Measurements from ENCODE around the gene GPRC5C. TPM values are rescaled to one million over a fixed set of nuclear protein-coding genes. Genes with fewer than 3 reads are reported as not detected.
"Not testable (repeated sequence)": the region's sequence is repeated elsewhere in the genome, so short reads cannot be mapped to it uniquely, and the experiment has no call there.

The GPRC5C gene
- total and polyA plus RNA-seq, 7 donors: 6.1 to 78.1 (median 16.9) TPM

DNA sequence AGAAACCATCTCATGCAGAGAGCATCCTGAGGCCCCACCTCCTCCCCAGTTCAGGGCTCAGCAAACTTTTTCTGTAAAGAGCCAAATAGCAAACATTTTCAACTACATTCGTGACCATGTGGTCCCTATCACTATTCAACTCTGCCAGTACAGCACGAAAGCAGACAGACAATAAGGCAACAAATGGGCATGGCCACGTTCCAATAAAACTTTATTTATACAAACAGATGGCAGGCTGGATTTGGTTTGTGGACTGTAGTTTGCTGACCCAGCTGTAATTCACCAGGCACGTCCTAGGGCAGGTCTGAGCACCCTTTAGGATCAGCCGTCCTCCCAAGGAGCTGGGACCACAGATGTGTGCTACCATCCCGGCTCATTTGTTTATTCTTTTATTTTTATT lies 27.1 kb upstream of the GPRC5C start:
- DNase-seq: no peak
- Histone ChIP-seq H3K27ac (no peak overlapping the region), H3K9me3 (no peaks in the 10 kb centered on the region), H3K36me3 (no peaks in the 10 kb centered on the region), H3K4me3 (no peak overlapping the region), H3K4me1 (no peaks in the 10 kb centered on the region), H3K27me3 (peaks cover 3 to 14% (median 6%) of the 10 kb centered on the region in 3 donors)
- intact Hi-C loops (cut with DNase I): no loop called here
- 69 to 75% methylated on average over 6 of the region's 6 CpGs for WGBS, 2 donors
- TF ChIP-seq EP300 (IDR thresholded peaks at IDR 0.05) (no peak), POLR2AphosphoS5 (IDR thresholded peaks at IDR 0.05) (no peak), POLR2A (IDR thresholded peaks at IDR 0.05) (no peak)
- TF ChIP-seq, protein P1, sequence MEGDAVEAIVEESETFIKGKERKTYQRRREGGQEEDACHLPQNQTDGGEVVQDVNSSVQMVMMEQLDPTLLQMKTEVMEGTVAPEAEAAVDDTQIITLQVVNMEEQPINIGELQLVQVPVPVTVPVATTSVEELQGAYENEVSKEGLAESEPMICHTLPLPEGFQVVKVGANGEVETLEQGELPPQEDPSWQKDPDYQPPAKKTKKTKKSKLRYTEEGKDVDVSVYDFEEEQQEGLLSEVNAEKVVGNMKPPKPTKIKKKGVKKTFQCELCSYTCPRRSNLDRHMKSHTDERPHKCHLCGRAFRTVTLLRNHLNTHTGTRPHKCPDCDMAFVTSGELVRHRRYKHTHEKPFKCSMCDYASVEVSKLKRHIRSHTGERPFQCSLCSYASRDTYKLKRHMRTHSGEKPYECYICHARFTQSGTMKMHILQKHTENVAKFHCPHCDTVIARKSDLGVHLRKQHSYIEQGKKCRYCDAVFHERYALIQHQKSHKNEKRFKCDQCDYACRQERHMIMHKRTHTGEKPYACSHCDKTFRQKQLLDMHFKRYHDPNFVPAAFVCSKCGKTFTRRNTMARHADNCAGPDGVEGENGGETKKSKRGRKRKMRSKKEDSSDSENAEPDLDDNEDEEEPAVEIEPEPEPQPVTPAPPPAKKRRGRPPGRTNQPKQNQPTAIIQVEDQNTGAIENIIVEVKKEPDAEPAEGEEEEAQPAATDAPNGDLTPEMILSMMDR (IDR thresholded peaks at IDR 0.05): no peak

DNA sequence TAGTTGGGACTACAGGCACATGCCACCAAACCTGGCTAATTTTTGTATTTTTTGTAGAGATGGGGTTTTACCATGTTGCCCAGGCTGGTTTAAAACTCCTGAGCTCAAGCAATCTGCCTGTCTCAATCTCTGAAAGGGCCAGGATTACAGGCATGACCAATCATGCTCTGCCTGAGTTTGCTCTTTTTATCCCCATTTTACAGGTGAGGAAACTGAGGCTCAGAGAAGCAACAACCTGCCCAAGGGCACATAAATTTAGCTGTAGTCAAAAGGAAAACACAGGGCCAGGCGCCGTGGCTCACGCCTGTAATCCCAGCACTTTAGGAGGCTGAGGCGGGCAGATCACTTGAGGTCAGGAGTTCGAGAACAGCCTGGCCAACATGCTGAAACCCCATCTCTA lies 26.6 kb upstream of the GPRC5C start:
- intact Hi-C loops (cut with DNase I); H3K4me3 ChIP-seq; DNase-seq; H3K36me3 ChIP-seq; H3K4me1 ChIP-seq; H3K27ac ChIP-seq; H3K9me3 ChIP-seq: not testable (repeated sequence)
- 92% methylated on average over 5 of the region's 5 CpGs for WGBS, 2 donors
- peaks cover 3 to 14% (median 6%) of the 10 kb centered on the region in 3 donors for H3K27me3 ChIP-seq

DNA sequence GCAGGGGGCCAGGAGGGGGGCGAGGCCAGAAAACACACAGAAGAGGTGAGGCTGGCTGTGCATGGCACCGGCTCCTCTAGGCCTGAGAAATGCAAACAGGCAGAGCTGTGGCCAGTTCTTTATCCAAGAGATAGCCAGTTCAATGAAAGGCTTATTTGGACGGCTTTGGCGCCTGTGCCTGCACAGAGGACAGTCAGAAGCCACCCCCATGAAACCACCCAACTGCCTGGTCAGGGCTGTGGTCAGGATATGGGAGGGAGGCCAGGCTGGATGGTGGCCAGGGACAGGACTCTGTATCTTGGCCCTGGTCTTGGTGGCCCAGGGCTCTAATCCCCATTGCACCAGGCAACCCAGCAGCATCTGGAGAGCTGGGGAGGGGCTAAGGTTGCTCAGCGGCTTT lies 24.5 kb upstream of the GPRC5C start:
- intact Hi-C loops (cut with DNase I): no loop called here
- 83 to 89% methylated on average over 5 of the region's 5 CpGs for WGBS, 2 donors
- H3K27ac ChIP-seq: no peak overlapping the region
- peaks cover 3 to 14% (median 6%) of the 10 kb centered on the region in 3 donors for H3K27me3 ChIP-seq
- H3K9me3 ChIP-seq: no peaks in the 10 kb centered on the region
- no peak for DNase-seq
- H3K4me3 ChIP-seq: no peak overlapping the region
- TF ChIP-seq EP300 (IDR thresholded peaks at IDR 0.05): no peak
- no peak for TF ChIP-seq POLR2AphosphoS5 (IDR thresholded peaks at IDR 0.05)
- no peak for TF ChIP-seq POLR2A (IDR thresholded peaks at IDR 0.05)
- TF ChIP-seq, protein P1 (IDR thresholded peaks at IDR 0.05): no peak
- no peaks in the 10 kb centered on the region for H3K36me3 ChIP-seq
- H3K4me1 ChIP-seq: no peaks in the 10 kb centered on the region

DNA sequence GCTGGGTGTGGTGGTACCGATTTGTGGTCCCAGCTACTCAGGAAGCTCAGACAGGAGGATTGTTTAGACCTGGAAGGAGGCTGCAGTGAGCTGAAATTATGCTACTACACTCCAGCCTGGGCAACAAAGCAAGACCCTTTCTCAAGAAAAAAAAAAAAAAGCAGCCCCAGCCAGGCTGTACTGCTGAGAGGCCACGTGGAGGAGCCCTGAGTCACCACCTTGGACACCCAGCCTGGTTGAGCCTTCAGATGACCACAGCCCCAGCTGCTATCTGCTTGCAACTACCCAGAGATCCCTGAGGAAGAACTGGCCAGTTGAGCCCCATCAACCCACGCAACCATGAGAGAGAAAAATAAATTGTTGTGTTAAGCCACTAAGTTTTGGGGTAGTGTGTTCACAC lies 23.6 kb upstream of the GPRC5C start:
- no peaks in the 10 kb centered on the region for H3K9me3 ChIP-seq
- no peak overlapping the region for H3K4me3 ChIP-seq
- no peaks in the 10 kb centered on the region for H3K4me1 ChIP-seq
- WGBS, 2 donors: 67 to 68% methylated on average over 3 of the region's 3 CpGs
- intact Hi-C loops (cut with DNase I): no loop called here
- H3K27ac ChIP-seq: no peak overlapping the region
- peaks cover 3 to 14% (median 6%) of the 10 kb centered on the region in 3 donors for H3K27me3 ChIP-seq
- DNase-seq: no peak
- no peaks in the 10 kb centered on the region for H3K36me3 ChIP-seq
- TF ChIP-seq POLR2A (IDR thresholded peaks at IDR 0.05) (no peak), EP300 (IDR thresholded peaks at IDR 0.05) (no peak), POLR2AphosphoS5 (IDR thresholded peaks at IDR 0.05) (no peak)
- TF ChIP-seq, protein P1 (IDR thresholded peaks at IDR 0.05): no peak

DNA sequence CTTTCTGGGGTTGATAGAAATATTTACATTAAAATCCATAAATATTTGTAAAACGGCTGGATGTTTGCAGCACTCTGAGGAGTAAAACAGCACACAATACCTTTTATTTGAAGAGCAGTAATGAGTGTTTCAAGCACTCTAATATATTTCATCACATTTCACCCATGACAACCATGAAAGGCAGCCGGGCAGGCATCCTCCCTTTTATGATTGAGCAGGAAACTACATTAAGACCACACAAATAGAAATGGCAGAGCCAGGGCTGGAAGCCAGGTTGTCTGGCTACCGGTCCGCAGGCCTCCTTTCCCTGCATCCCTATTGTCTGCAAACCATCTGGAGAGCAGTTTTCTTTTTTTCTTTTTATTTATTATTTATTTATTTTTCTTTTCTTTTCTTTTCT lies 23.1 kb upstream of the GPRC5C start:
- DNase-seq: no peak
- H3K4me3 ChIP-seq: no peak overlapping the region
- intact Hi-C loops (cut with DNase I): no loop called here
- peaks cover 3 to 13% (median 6%) of the 10 kb centered on the region in 3 donors for H3K27me3 ChIP-seq
- WGBS, 2 donors: 35 to 65% methylated on average over 4 of the region's 4 CpGs
- TF ChIP-seq EP300 (IDR thresholded peaks at IDR 0.05): no peak
- no peak for TF ChIP-seq POLR2A (IDR thresholded peaks at IDR 0.05)
- H3K9me3 ChIP-seq: no peaks in the 10 kb centered on the region
- no peaks in the 10 kb centered on the region for H3K36me3 ChIP-seq
- H3K4me1 ChIP-seq: no peaks in the 10 kb centered on the region
- H3K27ac ChIP-seq: no peak overlapping the region

DNA sequence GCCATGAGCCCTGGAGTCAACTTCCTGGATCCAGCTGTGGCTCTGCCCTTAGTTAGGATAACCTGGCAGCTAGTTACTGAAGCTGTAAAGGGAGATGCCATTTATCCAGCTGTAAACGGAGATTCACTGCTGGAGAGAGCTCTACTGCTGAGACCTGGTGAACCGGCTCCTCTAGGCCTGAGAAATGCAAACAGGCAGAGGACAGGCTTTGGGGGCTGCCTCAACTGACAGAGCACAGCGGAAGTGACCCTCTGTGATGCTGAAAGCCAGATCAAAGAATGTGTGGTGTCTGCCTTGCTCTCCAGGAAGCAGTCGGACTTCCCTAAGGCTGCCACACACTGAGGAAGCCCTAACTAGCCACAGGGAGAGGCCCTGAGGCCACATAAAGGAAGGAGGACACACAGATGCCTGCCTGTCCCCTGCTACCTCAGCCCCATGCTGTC lies 21.9 kb upstream of the GPRC5C start:
- no peak for DNase-seq
- Histone ChIP-seq H3K4me1 (no peaks in the 10 kb centered on the region), H3K27ac (no peak overlapping the region), H3K27me3 (peaks cover 0 to 3% (median 0%) of the 10 kb centered on the region in 3 donors), H3K4me3 (no peak overlapping the region), H3K9me3 (no peaks in the 10 kb centered on the region), H3K36me3 (no peaks in the 10 kb centered on the region)
- TF ChIP-seq, protein P1 (IDR thresholded peaks at IDR 0.05): no peak
- TF ChIP-seq POLR2A (IDR thresholded peaks at IDR 0.05): no peak
- TF ChIP-seq EP300 (IDR thresholded peaks at IDR 0.05): no peak
- no peak for TF ChIP-seq POLR2AphosphoS5 (IDR thresholded peaks at IDR 0.05)
- intact Hi-C loops (cut with DNase I): no loop called here
- 48 to 66% methylated on average over 4 of the region's 4 CpGs for WGBS, 2 donors
